Gastroesophageal sphincter (tissue), 4 donors: Measurements from ENCODE around the gene PLCH2. TPM values are rescaled to one million over a fixed set of nuclear protein-coding genes. Genes with fewer than 3 reads are reported as not detected.

Experiments used
- ATAC-seq: fragments of 150-250 bp; one replicate; pipeline ENCODE4 v1.9.1; 2016; ENCODE audit warnings: mild to moderate bottlenecking, moderate library complexity
- H3K27ac ChIP-seq, 4 donors: fragments of 200-600 bp; sonication (generic) in 3 of 4; 1 replicate in 3 of 4; 2 replicates in 1 of 4; pipeline ENCODE4 v1.5.1; 2016 to 2019
- H3K27me3 ChIP-seq: fragments of 200-600 bp; sonication (generic); one replicate; pipeline ENCODE4 v1.5.1; 2019
- H3K36me3 ChIP-seq, 2 donors: fragments of 200-600 bp; sonication (generic); one replicate each; pipeline ENCODE4 v1.5.1; 2019; ENCODE audit warnings: control low read depth in 1 of 2
- H3K4me1 ChIP-seq, 3 donors: fragments of 200-600 bp; sonication (generic); 1 replicate in 2 of 3; 2 replicates in 1 of 3; pipeline ENCODE4 v1.5.1; 2016 to 2019; ENCODE audit warnings: control low read depth in 2 of 3
- H3K4me3 ChIP-seq, 2 donors: fragments of 200-600 bp; sonication (generic); one replicate each; pipeline ENCODE4 v1.5.1; 2019; ENCODE audit warnings: mild to moderate bottlenecking in 1 of 2, moderate library complexity in 1 of 2
- H3K9me3 ChIP-seq, 3 donors: fragments of 200-600 bp; sonication (generic); one replicate each; pipeline ENCODE4 v1.5.1; 2017 to 2019; ENCODE audit warnings: control low read depth in 2 of 3
- CTCF ChIP-seq, 4 experiments: fragments of 200-600 bp in 2 of 4; fragments of 450-650 bp in 2 of 4; sonication (generic) in 1 of 4; IDR thresholded peaks; one replicate each; pipeline ENCODE4 v1.5.1; 2017 to 2019; ENCODE audit warnings: antibody characterized with exemption in 4 of 4, mild to moderate bottlenecking in 2 of 4, moderate library complexity in 2 of 4
- EP300 ChIP-seq: sonication (generic); formaldehyde crosslinking; IDR thresholded peaks from one replicate; pipeline ENCODE4 v1.6.1; 2017; ENCODE audit warnings: antibody characterized with exemption, mild to moderate bottlenecking
- POLR2A ChIP-seq, 2 donors: fragments of 450-650 bp; IDR thresholded peaks; one replicate each; pipeline ENCODE4 v1.6.1; 2017; ENCODE audit warnings: antibody characterized with exemption in 2 of 2, mild to moderate bottlenecking in 2 of 2, moderate library complexity in 1 of 2
- POLR2AphosphoS5 ChIP-seq: sonication (generic); formaldehyde crosslinking; IDR thresholded peaks from one replicate; pipeline ENCODE4 v1.6.1; 2017; ENCODE audit warnings: antibody characterized with exemption
- WGBS, 2 donors: methylation state at CpG; one replicate each; pipeline ENCODE4 v1.1.5; 2018; ENCODE audit warnings: low coverage in 1 of 2; 5-methylcytosine and 5-hydroxymethylcytosine counted together
- total RNA-seq, 4 donors: library from RNA; depleted of rRNA; stranded (reverse); fragments of >200 nt; gene quantifications; one replicate each; pipeline ENCODE4 v1.1.0, GENCODE V29; 2016

PLCH2 gene
- total RNA-seq, 4 donors from 2014 or later: under 0.01 to 0.72 (median 0.15) TPM

DNA sequence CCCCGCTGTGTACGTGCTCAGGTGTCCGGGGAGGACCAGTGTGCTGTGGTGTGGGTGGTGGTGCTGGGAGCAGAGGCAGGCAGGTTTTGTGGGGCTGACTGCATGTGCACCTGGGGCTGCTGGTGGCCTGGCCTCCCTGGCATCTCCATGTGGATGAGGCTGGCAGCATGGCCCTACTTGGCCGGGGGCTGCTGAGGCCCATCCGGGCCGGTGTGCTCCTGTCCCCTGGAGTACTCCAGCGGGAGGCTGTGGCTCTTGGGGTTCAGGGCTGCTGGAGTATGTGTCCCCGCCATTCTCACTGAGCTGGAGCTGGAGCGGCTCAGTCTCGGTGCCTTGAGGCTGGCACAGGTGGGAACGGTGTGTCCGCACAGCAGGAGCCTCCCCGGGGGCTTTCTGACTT, 42.9 kb upstream of the PLCH2 start:
- no peaks in the 10 kb centered on the region for H3K4me1 ChIP-seq
- no peak overlapping the region for H3K27ac ChIP-seq
- 66 to 80% methylated on average over 1 to 4 of the region's 13 CpGs for WGBS, 2 donors
- H3K36me3 ChIP-seq: no peaks in the 10 kb centered on the region
- ATAC-seq: no peak
- peaks cover 93% of the 10 kb centered on the region for H3K27me3 ChIP-seq
- H3K4me3 ChIP-seq: no peak overlapping the region
- H3K9me3 ChIP-seq: peaks cover 0 to 10% (median 0%) of the 10 kb centered on the region in 3 donors
- TF ChIP-seq POLR2A (IDR thresholded peaks at IDR 0.05): no peak
- TF ChIP-seq EP300: no peak
- no peak for TF ChIP-seq POLR2AphosphoS5
- no peak for TF ChIP-seq CTCF (IDR thresholded peaks at IDR 0.05)

DNA sequence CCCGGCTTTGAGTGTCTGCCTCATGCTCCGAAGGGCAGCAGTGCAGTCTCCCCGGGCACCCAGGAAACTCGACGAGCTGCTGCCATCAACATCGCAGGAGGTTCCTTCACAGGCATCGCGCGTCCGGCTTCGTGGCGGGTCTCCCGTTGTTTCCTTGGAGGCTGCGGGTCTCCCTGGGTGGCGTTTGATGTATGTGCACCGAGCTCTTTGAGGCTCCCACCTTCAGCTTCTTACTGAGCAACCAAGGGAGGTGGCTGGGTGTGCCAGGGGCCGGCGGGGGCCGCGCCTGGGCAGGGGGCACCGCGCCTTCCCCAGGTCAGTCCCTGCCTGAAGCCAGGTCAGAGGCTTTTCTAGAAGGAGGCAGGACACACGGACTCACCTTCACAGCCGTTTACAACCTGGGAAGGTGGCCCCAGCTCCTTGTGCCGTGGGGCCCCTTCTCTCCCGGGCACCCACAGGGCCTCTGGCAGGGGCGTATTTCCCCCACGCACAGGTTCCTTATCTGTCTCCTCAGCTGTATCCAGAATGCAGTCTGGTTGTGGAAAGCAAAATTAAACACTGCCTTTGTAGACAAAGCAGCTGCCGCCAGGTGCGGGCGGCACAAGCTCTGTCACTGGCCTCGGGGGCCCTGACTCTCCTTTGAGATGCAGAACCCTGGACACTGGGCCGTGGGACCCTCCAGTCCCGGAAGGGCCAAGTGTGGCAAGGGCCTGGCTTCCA, 42.0 kb upstream of the PLCH2 start:
- Histone ChIP-seq H3K9me3 (peaks cover 0 to 10% (median 0%) of the 10 kb centered on the region in 3 donors), H3K27me3 (peaks cover 93% of the 10 kb centered on the region), H3K4me1 (no peaks in the 10 kb centered on the region), H3K36me3 (no peaks in the 10 kb centered on the region), H3K4me3 (no peak overlapping the region), H3K27ac (no peak overlapping the region)
- WGBS, 2 donors: 83% methylated on average over 1 of the region's 34 CpGs; no CpG with 5 or more reads in 1 of the 2 donors
- no peak for ATAC-seq
- TF ChIP-seq CTCF (IDR thresholded peaks at IDR 0.05) (no peak), POLR2AphosphoS5 (no peak), POLR2A (IDR thresholded peaks at IDR 0.05) (no peak), EP300 (no peak)

DNA sequence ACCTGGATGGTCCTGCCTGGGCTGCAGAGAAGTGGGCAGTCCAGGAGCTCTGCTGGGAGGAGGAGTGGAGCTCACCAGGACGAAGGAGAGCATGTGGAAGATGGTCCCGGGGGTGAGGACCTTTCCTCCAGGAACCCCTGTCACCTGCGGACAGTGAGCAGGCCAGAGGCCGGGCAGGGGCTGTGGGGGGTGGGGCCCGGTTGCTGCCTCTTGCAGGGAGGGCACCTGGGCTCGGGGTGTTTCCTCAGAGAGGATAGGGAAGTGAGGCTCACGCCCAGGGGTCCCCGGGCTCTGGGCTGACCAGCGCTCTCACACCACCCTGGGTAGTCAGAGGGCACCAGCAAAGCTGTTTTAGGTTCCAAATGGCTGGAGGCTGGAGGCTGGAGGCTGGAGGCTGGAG, 41.0 kb upstream of the PLCH2 start:
- Histone ChIP-seq H3K9me3 (peaks cover 0 to 2% (median 0%) of the 10 kb centered on the region in 3 donors), H3K4me3 (no peak overlapping the region), H3K27ac (no peak overlapping the region), H3K36me3 (no peaks in the 10 kb centered on the region), H3K4me1 (no peaks in the 10 kb centered on the region), H3K27me3 (peaks cover 93% of the 10 kb centered on the region)
- WGBS, 2 donors: no CpG with 5 or more reads among the region's 9 CpGs
- ATAC-seq: no peak
- TF ChIP-seq EP300 (no peak), CTCF (IDR thresholded peaks at IDR 0.05) (no peak), POLR2A (IDR thresholded peaks at IDR 0.05) (no peak), POLR2AphosphoS5 (no peak)

DNA sequence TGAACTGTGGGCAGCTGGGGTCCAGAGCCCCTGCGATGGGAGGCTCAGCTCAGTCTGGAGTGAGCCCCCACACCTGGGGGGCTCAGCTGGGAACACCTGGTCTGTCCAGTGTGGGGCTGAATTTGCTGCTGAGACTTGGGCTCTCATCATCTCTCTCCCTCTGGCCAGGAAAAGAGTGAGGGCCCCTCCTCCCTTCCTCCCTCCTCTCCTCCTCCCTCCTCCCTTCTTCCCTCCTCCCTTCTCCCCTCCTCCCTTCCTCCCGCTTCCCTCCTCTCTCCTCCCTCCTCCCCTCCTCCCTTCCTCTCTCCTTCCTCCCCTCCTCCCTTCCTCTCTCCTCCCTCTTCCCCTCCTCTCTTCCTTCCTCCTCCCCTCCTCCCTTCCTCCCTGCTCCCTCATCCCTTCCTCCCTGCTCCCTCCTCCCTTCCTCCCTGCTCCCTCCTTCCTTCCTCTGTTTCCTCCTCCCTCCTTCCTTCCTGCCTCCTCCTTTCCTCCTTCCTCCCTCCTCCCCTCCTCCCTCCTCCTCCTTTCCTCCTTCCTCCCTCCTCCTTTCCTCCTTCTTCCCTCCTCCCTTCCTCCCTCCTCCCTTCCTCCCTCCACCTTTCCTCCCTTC, 40.2 kb upstream of the PLCH2 start:
- no peak overlapping the region for H3K27ac ChIP-seq
- H3K9me3 ChIP-seq: no peaks in the 10 kb centered on the region
- TF ChIP-seq POLR2A (IDR thresholded peaks at IDR 0.05) (no peak), EP300 (no peak), CTCF (IDR thresholded peaks at IDR 0.05) (no peak), POLR2AphosphoS5 (no peak)
- H3K4me1 ChIP-seq: no peaks in the 10 kb centered on the region
- H3K4me3 ChIP-seq: no peak overlapping the region
- no peak for ATAC-seq
- peaks cover 91% of the 10 kb centered on the region for H3K27me3 ChIP-seq
- H3K36me3 ChIP-seq: no peaks in the 10 kb centered on the region
- 40% methylated on average over 1 of the region's 2 CpGs; no CpG with 5 or more reads in 1 of the 2 donors for WGBS, 2 donors

DNA sequence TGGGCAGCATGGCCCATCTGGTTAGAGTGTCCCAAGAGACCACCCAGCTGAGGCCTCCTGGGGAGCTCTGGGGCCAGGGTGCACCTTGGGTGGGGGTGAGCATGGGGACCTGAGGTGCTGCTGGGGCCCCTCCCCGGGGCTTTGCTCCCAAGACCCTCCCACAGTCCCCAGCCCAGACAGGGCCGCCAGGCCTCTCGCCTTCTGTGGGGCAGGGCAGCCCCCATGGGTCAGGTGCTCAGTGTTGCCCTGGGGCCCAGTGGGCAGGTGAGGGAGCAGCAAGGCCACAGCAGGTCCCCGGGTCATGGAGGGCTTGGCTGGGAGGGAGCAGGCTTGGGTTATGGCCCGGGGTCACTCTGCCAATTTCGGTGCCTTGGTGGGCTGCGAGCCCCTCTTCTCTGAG, 39.2 kb upstream of the PLCH2 start:
- H3K4me1 ChIP-seq: no peaks in the 10 kb centered on the region
- H3K9me3 ChIP-seq: no peaks in the 10 kb centered on the region
- WGBS, 2 donors: no CpG with 5 or more reads among the region's 7 CpGs
- no peak overlapping the region for H3K27ac ChIP-seq
- ATAC-seq: no peak
- no peaks in the 10 kb centered on the region for H3K36me3 ChIP-seq
- H3K4me3 ChIP-seq: no peak overlapping the region
- TF ChIP-seq POLR2AphosphoS5 (no peak), POLR2A (IDR thresholded peaks at IDR 0.05) (no peak), EP300 (no peak), CTCF (IDR thresholded peaks at IDR 0.05) (no peak)
- peaks cover 91% of the 10 kb centered on the region for H3K27me3 ChIP-seq
